ENCODE measurements around the gene FOXL2NB.

FOXL2NB gene

DNA sequence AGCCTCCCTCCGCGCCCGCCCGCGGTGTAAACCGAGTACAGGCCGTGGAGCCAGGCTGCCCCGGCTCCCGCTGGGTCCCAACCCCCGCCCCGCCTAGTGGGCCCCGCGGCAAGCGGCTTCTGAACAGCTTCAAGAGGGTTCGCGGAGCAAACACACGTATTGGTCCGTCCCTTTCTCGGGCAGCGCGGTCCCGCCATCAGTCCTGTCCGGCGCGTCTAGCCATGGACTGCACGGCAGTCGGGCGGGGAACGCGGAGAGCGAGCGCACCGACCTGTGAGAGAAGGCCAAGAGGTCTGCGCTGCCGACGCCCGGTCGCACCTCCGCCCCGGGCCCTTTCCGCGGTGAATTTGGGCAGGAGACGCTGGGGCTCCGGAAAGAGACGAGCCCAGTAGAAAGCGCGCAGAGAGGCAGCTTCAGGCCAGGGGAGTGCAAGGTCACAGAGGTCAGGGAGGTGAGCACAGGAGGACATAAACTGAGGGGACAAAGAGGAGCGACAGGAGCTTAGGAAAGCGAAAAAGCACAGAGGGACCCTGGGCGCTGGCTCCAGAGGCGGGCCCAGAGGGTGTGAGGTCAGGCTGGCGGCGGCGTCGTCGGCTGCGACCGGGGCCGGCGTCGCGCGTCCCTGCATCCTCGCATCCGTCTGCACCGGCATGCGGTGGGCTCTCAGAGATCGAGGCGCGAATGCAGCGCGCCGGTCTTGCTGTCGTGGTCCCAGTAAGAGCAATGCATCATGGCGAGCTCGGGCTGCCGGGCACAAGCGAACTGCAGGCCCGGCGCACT, 1.9 kb upstream of the FOXL2NB start:
- TF ChIP-seq, protein P1, sequence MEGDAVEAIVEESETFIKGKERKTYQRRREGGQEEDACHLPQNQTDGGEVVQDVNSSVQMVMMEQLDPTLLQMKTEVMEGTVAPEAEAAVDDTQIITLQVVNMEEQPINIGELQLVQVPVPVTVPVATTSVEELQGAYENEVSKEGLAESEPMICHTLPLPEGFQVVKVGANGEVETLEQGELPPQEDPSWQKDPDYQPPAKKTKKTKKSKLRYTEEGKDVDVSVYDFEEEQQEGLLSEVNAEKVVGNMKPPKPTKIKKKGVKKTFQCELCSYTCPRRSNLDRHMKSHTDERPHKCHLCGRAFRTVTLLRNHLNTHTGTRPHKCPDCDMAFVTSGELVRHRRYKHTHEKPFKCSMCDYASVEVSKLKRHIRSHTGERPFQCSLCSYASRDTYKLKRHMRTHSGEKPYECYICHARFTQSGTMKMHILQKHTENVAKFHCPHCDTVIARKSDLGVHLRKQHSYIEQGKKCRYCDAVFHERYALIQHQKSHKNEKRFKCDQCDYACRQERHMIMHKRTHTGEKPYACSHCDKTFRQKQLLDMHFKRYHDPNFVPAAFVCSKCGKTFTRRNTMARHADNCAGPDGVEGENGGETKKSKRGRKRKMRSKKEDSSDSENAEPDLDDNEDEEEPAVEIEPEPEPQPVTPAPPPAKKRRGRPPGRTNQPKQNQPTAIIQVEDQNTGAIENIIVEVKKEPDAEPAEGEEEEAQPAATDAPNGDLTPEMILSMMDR (IDR thresholded peaks at IDR 0.05) = no peak

DNA sequence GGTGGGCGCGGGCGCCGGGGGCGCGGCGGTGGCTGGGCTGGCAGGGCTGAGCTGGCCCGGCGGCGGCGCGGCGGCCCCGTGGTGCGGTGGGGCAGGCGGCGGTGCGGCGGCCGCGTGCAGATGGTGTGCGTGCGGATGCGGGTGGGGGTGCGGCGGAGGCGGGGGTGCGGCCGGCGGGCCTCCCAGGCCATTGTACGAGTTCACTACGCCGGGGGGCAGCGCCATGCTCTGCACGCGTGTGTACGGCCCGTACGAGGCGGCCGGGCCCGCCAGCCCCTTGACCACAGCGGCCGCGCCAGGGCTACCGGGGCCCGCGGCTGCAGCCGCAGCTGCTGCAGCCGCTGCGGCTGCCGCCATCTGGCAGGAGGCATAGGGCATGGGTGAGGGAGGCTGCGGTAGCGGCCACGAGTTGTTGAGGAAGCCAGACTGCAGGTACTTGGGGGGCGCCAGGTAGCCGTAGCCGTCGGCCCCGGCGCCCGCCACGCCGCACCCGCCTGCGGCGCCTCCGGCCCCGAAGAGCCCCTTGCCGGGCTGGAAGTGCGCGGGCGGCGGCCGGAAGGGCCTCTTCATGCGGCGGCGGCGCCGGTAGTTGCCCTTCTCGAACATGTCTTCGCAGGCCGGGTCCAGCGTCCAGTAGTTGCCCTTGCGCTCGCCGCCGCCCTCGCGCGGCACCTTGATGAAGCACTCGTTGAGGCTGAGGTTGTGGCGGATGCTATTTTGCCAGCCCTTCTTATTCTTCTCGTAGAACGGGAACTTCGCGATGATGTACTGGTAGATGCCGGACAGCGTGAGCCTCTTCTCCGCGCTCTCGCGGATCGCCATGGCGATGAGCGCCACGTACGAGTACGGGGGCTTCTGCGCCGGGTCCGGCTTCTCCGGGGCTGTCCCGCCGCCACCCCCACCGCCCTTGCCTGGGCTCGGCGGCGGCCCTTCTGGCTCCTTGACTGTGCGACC, 1.0 kb upstream of the FOXL2NB start:
- TF ChIP-seq, protein P1 (IDR thresholded peaks at IDR 0.05) = no peak

DNA sequence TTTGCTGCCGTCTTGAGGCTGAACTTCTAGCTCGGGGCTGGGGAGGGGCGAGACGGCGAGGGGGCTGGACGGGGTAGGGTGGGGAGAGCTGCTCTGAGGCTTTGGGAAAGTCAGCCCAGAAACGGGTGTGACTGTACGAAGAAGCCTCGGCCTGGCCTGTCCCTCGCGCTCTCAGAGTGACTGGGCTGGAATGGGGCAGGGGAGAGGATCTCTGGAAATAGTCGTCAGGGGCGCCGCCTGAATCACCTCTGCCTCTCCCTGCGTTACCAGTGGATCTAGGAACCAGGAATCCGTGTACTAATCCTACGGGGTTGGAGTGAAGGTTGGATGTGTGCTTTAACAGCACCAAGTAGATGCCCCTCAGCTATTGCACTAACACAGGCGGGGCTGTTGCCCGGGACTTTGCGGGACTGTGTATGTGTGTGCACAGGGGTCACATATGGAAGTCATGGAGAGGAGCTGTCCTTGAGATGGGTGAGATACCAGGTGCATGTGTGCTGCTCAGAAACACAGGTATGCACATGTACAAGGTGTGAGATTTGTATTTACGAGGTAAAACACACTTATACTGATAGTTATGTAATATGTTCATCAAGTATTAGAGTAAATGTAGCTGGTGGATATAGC, 591 bp downstream of the FOXL2NB start:
- TF ChIP-seq, protein P1 (IDR thresholded peaks at IDR 0.05) = no peak

DNA sequence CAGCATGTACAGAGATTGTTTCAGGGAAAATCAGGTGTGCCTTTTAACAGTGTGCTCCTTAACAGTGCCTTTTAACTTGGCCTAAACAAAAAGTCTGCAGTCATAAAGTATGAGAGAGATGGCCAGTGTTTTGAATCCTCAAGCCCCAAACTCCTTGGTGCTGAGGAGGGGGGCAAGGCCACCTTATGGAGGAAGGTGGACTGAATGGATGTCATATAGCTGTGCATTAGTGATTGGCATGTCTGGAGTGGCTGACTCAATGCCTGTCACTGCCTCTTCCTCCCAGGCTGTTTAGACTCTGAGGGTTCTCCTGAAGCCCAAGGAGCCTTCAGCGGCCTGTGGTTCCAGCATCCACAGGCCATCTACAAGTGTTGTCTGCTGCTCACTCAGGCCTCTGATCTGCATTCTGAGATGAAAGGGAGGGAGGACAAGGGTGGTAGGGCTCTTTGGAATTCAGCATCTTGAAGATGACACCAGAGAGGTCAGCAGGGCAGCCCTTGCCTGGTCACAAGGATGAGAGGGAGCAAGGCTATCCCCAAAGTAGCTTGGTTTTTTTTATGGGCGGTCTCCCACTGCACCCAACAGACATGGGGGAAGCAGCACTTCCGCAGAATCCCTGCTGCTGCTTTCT, 1.5 kb downstream of the FOXL2NB start:
- TF ChIP-seq, protein P1 (IDR thresholded peaks at IDR 0.05) = no peak

DNA sequence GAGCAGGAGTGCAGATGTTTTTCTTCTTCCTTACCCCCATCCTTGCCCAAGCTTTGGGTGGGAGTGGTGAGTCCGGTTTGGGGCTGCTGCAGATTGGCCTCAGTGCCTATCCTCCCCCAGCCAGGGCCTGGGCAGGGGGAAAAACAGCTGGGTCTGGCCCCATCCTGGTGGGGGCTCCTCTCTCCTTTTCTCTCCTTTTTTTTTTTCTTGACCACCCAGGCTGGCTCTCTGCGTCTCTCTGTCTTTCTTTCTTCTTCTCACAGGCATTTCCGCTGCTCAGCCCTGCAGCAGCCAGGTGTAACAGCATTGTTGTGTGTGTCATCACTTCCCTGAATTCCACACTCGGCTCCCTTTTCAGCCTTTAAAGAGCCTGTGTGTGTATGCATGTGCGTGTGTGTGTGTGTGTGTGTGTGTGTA, 2.0 kb downstream of the FOXL2NB start:
- TF ChIP-seq, protein P1 (IDR thresholded peaks at IDR 0.05) = no peak

DNA sequence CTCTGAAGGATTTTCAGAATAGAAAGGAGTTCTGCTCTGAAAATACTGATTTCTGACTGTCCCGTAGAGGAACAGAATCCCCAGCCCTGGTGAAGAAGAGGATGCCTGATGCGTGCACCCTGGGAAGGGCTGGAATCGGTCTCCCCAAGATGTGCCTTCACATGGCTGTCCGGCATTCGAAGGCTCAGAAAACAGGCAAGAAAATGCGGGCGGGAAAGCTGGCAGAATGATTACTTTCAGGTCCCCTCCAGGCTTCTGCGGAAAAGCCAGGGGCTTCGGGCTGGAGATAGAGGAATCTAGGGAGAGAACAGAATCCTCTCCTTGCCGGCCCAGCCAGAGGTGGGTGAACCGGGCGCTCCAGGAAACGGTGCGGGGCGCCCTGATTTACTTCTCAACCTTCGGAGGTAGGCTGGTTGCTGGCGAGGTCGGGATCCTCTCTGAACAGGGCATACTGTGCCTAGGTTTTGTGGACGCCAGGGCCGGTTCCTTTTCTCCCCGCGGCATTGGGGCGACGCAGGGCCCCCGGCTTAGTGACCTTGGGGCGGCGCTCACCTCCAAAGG, 2.5 kb downstream of the FOXL2NB start:
- TF ChIP-seq, protein P1 (IDR thresholded peaks at IDR 0.05) = no peak

Measured in LNCAP (cell line).